GM19452 (cell line): ENCODE measurements around the gene SHISAL2A.

Experiments
- ATAC-seq: cut with Tn5 transposase; IDR thresholded peaks from one replicate; pipeline ENCODE4 v1.9.1; 2021; ENCODE audit not compliant: unreplicated experiment

The SHISAL2A gene

DNA sequence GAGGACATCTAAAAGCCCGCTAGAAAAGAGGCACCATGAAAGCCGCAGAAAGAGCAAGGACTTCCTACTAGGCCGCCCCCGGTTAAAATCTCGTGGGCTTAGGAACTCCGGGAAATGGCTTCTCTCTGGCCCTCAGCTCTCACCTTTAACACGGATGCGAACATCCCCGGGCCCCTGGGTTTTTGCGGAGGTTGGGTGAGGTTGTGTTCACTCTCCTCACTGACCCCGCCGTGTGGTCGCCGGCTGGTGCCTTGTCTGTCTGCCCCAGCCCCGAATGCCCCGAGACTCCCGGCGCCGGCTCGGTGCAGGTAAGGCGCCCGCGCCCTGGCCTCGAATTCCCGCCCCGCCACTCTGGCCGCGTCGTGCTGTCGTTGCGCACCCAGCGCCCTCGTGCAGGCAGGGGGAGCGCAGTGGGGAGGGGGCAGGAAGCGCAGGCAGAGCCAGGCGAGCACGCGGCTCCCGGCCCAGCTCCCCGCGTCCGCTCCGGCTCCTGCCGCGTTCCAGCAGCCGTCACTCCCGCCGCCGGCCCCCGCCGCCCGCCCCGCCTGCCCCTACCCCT lies at the start of gene SHISAL2A:
Gene SHISAL2A (plus strand): TSS at position 437 of the 559 bp plus-strand sequence. CDS start 326 bp downstream, outside the sequence.
- ATAC-seq, result no peak

DNA sequence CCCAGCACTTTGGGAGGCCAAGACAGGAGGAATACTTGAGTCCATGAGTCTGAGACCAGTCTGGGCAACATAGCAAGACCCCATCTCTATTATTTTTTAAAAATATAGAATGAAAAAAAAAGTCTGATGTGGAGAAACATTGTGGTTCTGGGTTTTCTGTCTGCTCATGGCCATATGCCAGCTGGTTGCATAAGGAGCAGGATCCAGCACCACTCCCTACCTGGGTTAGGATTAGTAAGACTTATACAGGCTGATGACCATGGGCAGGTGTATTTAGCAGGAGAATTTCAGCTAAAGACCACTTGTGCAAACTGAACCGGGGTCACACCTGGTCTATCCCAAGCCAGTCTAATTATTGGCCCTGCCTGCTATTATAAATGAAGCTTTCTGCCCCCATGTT lies 47.5 kb upstream of the SHISAL2A start:
- no peak for ATAC-seq

DNA sequence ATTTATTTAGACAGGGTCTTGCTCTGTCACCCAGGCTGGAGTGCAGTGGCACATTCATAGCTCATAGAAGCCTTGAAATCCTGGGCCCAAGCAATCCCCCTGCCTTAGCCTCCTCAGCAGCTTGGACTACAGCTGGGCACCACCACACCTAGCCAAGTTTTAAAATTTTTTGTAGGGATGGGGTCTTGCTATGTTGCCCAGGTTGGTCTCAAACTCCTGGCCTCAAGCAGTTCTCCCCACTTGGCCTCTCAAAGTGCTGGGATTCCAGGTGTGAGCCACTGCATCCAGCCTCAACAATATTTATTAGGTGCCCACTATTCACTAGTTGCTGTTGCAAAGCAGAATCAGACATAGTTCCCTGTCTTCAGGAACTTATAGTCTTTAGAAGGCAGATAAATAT lies 44.9 kb upstream of the SHISAL2A start:
- no peak for ATAC-seq

DNA sequence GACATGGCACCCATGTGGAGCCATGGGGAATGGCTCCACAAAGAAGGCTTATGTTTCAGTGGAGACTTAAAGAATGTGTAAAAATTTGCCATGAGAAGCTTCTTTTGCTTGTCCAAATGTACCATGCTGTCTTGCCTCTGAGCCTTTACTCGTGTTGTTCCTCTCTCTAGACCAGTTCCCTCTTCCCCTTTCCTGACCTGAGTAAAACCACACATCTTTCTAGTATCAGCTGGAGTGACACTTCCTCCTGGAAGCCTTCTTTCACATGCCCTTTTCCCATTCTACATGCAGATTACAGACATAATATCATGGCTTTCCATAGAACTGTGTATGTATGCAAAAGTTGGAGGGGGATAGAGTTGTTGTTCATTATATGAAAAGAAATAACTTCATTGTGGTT lies 44.4 kb upstream of the SHISAL2A start:
- no peak for ATAC-seq

DNA sequence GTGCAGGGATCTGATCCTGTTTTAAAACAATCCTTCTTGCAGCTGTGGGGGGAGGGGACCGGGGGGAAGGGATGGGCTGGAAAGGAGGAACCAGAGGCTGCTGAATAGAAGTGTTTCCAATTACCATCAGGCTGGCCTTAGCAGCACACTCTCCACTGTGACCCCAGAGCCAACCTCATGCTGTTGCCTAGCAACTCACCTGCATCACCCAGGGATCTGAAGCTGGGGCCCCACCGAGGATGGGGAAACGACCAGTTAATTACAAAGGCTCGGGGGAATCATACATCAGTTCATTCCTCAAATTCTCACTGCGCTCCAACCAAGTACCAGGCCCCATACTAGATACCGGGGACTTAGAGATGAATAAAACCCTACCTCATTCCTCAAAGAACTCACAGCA lies 42.7 kb upstream of the SHISAL2A start:
- no peak for ATAC-seq

DNA sequence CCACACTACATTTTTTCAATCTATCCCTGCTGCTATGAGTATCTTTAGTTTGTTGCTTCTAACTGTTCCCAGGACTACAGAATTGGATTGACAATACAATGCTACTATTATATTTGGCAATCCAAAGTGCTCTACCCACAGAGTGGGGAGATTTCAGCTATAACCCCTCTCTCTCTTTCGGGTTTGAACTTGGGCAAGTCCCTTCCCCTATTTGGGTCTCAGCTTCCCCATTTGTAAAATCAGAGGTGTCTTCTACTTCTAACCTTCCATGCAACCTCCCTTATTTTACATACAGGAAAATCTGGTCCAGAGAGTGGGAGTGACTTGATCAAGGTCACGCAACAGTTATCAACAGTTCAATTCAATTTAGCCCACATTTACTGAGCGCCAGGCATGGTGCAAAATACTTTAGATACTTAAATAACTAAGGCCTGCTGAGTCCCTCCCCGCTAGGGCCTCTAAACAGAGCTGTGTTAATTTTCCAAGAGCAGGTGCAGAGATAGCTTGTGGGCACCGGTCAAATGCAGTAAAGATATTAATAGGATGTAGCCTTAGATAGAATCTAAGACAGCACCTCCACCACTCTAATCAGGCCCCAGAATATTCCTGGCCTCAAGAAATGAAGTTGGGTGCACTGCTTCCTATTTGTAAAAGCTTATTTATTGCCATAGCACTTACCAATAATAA lies 40.2 kb upstream of the SHISAL2A start:
- no peak for ATAC-seq

DNA sequence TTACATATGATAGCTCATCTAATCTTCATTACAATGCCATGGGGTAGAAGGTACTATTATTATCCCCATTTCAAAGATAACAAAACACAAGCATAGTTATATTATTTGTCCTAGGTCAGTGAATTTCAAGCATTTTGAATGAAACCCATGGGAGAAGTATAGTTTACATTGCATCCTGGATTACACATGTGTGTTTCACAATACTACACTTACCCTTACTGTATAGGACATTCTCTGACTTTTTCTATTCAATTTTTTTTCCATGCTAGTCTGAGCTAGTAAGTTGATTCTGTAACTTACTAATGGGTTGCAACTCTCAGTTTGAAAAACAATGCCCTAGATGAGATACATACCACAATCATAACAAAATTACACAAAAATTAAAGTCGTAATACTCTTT lies 39.5 kb upstream of the SHISAL2A start:
- no peak for ATAC-seq

DNA sequence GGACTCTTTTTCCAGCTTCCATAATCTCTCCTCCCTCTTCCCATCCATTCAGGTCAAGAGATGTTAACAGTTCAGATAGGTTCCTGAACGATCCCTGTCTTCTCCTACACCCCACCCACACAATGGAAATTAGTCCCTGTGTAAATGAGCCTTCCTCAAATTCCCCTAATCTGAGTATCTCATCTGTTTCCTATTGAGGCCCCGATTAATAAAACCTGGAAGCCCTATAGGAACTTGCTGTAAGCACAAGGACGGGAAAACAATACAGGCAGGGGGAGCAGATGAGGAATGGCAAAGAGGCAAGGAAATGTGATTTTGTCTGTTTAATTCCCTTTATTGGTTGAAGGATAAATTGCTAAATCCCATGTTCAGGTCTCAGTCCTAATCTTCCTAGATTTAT lies 37.9 kb upstream of the SHISAL2A start:
- no peak for ATAC-seq

DNA sequence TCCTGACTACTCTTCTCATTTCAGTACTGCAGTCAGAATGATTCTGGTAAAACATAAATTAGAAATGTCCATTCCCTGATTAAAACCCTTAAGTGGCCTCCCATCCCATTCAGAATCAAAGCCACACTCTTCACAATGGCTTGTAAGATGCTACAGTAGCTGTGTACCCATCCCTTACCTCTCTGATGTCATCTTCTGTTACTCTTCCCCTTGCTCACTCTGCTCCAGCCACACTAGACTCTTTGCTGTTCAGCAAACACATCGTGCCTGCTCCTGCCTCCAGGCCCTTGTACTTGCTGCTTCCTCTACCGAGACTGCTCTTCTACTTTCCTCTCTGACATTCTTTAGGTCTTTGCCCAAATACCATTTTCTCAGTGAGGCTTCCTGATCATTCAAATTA lies 35.1 kb upstream of the SHISAL2A start:
- no peak for ATAC-seq

DNA sequence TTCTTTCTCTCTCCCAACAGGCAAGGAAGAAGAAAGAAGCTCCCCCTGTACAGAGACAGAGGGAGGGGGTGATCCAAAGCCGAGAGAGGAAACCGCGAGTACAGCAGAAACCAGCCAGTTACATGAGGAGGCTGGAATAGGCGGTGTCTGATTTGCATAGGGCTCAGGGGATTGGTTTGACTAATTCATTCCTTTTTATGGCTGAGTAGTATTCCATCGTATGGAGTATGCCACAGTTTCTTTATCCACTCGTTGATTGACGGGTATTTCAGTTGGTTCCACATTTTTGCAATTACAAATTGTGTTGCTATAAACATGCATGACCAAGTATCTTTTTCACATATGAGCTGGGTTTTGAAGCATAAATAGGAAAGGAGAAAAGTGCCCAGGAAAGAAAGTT lies 34.2 kb upstream of the SHISAL2A start:
- ATAC-seq, result no peak

DNA sequence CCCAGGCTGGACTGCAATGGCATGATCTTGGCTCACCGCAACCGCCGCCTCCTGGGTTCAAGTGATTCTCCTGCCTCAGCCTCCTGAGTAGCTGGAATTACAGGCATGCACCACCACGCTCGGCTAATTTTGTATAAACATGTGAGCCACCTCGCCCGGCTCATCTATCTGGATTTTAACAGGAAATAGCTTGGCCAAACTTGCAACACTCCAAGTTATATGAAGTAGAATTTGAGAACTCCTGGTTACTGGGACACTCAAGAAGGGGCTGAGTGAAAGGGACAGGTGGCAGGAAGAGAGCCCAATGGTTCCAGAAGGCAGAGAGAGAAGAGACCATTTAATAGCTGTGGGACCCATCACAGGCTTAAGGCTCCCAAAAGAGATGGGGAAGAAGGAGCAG lies 33.7 kb upstream of the SHISAL2A start:
- no peak for ATAC-seq

DNA sequence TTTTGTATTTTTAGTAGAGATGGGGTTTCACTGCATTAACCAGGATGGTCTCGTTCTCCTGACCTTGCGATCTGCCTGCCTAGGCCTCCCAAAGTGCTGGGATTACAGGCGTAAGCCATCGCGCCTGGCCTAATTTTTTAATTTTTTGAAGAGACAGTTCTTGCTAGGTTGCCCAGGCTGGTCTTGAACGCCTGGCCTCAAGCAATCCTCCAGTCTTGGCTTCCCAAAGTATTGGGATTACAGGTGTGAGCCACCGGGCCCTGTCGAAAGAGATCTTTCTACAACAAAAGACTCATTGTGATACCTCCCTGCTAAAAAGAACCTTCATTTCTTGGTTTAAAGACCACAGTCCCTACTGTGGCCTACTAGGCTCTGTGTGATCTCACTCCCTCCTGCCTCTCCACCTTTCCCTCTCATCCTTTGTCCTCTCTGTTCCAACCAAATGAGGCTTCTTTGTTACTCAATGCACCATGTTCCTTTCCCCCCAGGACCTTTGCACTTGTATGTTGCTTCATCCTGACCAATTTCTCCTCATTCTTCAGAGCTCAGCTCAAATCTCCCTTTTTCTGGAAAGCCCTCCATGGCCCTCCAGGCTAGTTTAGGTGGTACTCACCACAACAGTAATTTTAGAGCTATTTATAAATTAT lies 32.3 kb upstream of the SHISAL2A start:
- ATAC-seq, result no peak

DNA sequence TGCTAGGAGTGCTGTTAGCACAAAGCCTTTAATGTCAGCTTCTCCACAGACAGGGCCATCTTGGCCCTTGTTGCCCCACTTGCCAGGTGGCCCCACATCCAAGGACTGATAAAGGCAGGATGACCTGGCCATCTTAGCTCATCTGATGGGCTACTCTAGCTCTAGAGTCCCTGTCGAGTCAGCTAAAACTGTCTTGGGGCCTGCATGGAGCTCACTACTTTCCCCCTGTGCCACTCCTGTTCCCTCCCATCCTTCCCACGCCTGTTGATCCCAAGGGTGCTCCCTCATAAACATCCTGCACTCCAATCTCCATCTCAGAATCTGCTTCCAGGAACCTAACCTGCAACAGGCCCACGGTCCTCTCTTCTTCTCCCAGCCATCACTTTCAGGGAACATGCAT lies 31.4 kb upstream of the SHISAL2A start:
- no peak for ATAC-seq

DNA sequence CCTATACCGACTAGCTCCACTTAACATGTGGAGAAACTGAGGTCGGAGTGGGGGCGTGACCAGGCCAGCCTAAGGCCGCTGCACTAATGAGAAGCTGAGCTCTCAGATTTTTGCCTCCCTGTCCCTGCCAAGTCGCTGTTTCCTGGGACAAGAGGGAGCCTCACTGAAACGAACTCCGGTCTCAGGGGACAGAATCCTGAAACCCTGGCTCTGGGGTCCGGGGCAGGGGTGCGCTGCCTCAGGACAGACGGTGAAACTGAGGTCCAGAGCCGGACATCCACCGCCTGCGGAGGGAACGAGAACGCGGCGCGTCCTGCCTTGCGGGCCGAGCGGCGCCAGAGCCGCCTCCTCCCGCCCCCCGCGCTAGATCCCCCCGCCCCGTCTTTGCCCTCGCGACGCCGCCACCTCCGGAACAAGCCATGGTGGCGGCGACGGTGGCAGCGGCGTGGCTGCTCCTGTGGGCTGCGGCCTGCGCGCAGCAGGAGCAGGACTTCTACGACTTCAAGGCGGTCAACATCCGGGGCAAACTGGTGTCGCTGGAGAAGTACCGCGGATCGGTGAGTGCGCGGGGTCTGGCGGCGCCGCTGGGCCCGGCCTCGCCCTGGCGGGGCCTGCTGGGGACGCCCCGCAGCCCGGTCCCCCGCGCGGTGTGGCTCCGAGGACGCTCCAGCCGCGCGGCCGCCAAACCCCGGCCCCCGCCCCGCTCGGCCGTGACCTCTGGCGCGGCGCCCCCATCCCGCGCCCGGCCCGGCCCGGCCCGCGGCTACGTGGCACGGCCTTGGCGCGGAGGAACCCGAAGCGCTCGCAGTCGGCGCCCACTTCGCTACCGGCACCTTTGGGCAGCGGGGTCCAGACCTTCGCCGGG lies 30.7 kb upstream of the SHISAL2A start, which contains the start of gene GPX7:
Gene GPX7 (plus strand): TSS at position 381 of the 865 bp plus-strand sequence. CDS start 39 bp downstream, at position 420.
- ATAC-seq, result no peak

DNA sequence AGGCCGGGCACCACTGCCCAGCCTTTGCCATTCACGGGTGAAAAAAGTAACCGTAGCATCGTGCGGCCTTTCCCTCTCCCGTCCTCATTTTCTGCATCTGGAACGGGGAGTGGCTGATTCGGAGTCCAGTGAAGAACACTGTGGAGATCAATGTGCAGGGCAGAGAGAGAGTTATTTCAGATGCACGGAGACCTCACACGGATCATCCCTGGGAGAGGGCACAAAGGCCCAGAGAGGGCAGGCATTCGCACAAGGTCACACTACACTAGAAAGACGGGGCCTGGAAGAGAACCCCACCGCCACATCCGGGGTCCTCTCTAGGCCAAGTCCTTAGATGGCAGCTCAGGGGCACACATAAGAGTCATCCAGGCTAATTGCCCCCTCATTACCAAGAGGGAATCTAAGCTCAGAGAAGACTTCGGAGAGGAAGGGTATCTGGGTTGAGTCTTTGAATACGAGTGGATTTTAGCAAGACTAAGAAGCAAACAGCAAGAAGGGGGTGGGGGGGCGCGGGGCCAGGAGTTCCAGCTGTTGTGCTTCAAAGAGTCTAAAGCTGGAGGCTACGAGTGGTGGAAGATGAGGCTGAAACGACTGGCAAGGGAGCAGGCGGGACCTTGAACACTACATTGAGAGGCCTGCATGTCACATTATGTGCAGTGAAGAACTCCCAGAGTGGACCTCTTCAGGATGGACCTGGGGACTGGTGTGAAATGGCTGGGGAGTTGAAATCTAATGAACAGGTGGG lies 29.9 kb upstream of the SHISAL2A start:
- no peak for ATAC-seq

DNA sequence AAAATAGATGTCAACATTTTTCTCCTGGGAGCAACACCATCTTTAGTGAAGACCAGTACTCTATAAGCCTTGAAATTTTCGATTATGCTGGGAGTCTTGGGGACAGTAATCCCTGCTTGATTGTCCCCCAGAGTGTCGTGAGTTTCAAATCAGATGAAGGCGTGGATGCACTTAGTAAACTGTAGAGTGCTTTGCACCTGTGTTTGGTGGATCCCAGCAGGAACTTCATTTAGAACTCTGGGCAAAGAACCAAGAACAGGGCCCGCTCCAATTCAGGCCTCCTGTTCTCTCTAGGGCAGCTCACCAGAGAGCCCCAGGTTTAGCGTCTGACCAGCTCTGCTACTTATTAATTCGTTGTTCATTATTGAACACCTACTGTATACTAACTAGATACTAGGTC lies 29.3 kb upstream of the SHISAL2A start:
- no peak for ATAC-seq

DNA sequence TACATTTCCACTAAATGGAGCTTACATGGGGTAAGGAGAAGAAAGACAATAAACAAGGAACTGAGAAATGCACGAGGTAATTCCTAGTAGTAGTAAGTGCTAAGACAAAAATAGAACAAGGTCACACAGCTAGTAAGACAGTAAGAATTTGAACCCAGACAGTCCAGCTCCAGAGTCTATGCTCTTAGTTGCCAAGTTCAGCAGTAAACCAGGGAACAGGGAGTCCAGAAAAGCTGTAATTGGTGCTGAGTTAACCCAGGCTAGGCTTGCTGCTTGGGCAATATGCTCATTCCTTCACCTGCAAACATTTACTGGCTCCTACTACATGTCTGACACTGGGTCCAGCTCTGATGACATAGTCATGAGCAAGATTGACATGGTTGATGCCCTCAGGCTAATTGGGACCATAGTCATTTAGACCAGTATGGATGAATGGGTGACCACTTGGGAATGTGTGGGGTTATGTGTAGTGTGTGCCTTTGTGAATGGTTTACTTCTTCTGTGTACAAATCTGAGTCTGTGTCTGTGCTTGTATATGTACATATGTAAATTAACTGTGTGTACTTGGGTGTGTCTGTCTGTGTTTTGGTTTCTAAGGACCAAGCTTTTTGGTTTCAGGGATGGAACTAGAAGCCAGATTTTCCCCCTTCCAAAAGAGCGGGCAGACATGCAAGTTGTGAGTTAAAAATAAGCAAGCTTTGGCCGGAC lies 28.8 kb upstream of the SHISAL2A start:
- no peak for ATAC-seq

DNA sequence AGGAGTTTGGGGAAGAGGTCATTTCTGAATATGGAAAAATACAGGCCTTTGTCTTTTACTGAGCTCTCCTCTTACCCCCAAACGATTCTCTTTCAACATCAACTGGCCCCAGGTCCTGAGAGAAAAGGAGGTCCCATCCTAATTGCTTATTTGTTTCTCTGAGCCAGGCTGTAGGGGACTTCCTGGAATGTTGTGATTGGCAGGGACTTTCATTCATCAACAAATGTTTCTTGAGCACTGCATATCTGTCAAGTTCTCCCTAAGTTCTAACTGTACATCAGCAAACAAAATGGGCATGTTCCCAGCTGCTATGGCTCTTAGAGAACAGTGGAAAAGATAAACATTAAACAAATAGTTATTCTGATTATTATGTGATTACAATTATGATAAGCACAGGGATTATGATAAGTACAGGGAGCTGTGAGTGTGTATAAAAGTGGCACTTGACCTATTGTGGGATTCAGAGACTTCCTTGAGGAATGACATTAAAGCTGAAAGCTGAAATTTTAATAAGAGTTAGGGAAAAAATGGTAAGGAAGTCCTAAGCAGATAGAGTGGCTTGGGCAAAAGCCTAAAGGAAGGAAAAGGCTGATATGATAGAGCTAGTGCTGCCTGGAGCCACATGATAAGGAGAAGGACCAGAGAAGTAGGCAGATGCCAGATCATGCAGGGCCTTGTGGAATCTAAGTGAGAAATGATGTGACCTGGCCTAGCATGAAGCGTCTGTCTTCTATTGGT lies 19.2 kb upstream of the SHISAL2A start:
- ATAC-seq, result no peak

DNA sequence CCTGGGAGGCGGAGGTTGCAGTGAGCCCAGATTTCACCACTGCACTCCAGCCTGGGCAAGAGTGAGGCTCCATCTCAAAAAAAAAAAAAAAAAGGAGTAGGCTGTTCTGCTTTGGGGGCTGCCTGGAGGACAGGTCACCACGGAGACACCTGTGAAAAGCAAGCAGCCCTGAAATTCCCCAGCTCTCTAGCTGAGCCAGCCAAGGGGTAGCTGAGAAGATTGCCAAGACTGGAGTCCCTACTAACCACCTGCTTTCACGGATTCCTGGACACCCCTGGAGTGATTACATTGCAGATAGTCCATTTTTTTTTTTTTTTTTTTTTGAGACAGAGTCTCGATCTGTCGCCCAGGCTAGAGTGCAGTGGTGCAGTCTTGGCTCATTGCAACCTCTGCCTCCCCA lies 18.3 kb upstream of the SHISAL2A start:
- ATAC-seq, result no peak
